ENCODE measurements around the gene OR5C1. TPM values are rescaled to one million over a fixed set of nuclear protein-coding genes. Genes with fewer than 3 reads are reported as not detected.

OR5C1 gene
- total RNA-seq, 1 experiment from 2014 or later = not detected

Other genes starting within 250 kb of the OR5C1 start
- gene OR1N2, start 235.8 kb upstream of the OR5C1 start, total RNA-seq (2014; rRNA removed; shearing (Covaris generic)) = not detected in 2 replicates
- gene OR1L8, start 205.5 kb upstream of the OR5C1 start, total RNA-seq (2014; rRNA removed; shearing (Covaris generic)) = not detected in 2 replicates
- not detected in 2 replicates for gene OR1Q1, start 174.2 kb upstream of the OR5C1 start, total RNA-seq (2014; rRNA removed; shearing (Covaris generic))
- gene OR1B1, start 131.3 kb upstream of the OR5C1 start, total RNA-seq (2014; rRNA removed; shearing (Covaris generic)) = not detected in 2 replicates
- gene OR1L1, start 127.2 kb upstream of the OR5C1 start, total RNA-seq (2014; rRNA removed; shearing (Covaris generic)) = not detected in 2 replicates
- not detected in 2 replicates for gene OR1L3, start 113.8 kb upstream of the OR5C1 start, total RNA-seq (2014; rRNA removed; shearing (Covaris generic))
- gene OR1L4, start 64.9 kb upstream of the OR5C1 start, total RNA-seq (2014; rRNA removed; shearing (Covaris generic)) = not detected in 2 replicates
- gene OR1L6, start 46.6 kb upstream of the OR5C1 start, total RNA-seq (2014; rRNA removed; shearing (Covaris generic)) = not detected in 2 replicates
- not detected in 2 replicates for gene OR1K1, start 11.2 kb downstream of the OR5C1 start, total RNA-seq (2014; rRNA removed; shearing (Covaris generic))
- gene PDCL, start 39.7 kb downstream of the OR5C1 start, total RNA-seq (2014; rRNA removed; shearing (Covaris generic)) = 26.6 and 27.0 TPM in 2 replicates
- 29.2 and 48.5 TPM in 2 replicates for gene RC3H2, start 116.4 kb downstream of the OR5C1 start, total RNA-seq (2014; rRNA removed; shearing (Covaris generic))
- gene ZBTB6, start 124.4 kb downstream of the OR5C1 start, total RNA-seq (2014; rRNA removed; shearing (Covaris generic)) = 8.8 and 10.1 TPM in 2 replicates
- 2.1 TPM in 2 replicates for gene ZBTB26, start 142.6 kb downstream of the OR5C1 start, total RNA-seq (2014; rRNA removed; shearing (Covaris generic))
- 24.8 and 32.1 TPM in 2 replicates for gene RABGAP1, start 152.1 kb downstream of the OR5C1 start, total RNA-seq (2014; rRNA removed; shearing (Covaris generic))
- 0.12 TPM in 1 of 2 replicates, not detected in the other for gene GPR21, start 244.7 kb downstream of the OR5C1 start, total RNA-seq (2014; rRNA removed; shearing (Covaris generic))